Lung (tissue), 12 donors: ENCODE measurements around the gene CFAP410. TPM values are rescaled to one million over a fixed set of nuclear protein-coding genes. Genes with fewer than 3 reads are reported as not detected.

ENCODE experiments used
- ATAC-seq: fragments of 200-7000 bp; cut with Tn5 transposase; one replicate; pipeline ENCODE4 v1.9.1; 2020; ENCODE audit warnings: moderate number of reproducible peaks; ENCODE audit not compliant: insufficient read depth, low FRiP score
- DNase-seq, 3 donors: peaks; one replicate each; pipeline ENCODE4 v3.0.0-alpha.2; 2013 to 2017
- H3K27ac ChIP-seq, 2 donors: one replicate each; pipeline ENCODE4 v1.5.1; 2013; ENCODE audit warnings: mild to moderate bottlenecking in 2 of 2, moderate library complexity in 2 of 2, control low read depth in 1 of 2, inconsistent platforms in 1 of 2, low read depth in 1 of 2, low read length in 1 of 2
- H3K27me3 ChIP-seq, 3 donors: one replicate each; pipeline ENCODE4 v1.5.1; 2013; ENCODE audit warnings: low read length in 2 of 3; ENCODE audit not compliant: control insufficient read depth in 3 of 3, insufficient read depth in 3 of 3
- H3K36me3 ChIP-seq, 4 donors: one replicate each; pipeline ENCODE4 v1.5.1; 2013; ENCODE audit warnings: low read length in 4 of 4, mild to moderate bottlenecking in 1 of 4, moderate library complexity in 1 of 4; ENCODE audit not compliant: control insufficient read depth in 4 of 4, insufficient read depth in 4 of 4
- H3K4me1 ChIP-seq, 5 donors: one replicate each; pipeline ENCODE4 v1.5.1; 2013; ENCODE audit warnings: low read length in 5 of 5, mild to moderate bottlenecking in 2 of 5, moderate library complexity in 1 of 5; ENCODE audit not compliant: control insufficient read depth in 5 of 5, insufficient read depth in 5 of 5
- H3K4me3 ChIP-seq: one replicate; pipeline ENCODE4 v1.5.1; 2013; ENCODE audit warnings: mild to moderate bottlenecking, control low read depth, moderate library complexity
- H3K9ac ChIP-seq, 2 donors: one replicate each; pipeline ENCODE4 v1.5.1; 2013; ENCODE audit warnings: low read length in 2 of 2, control low read depth in 1 of 2; ENCODE audit not compliant: insufficient read depth in 1 of 2
- H3K9me3 ChIP-seq, 4 donors: one replicate each; pipeline ENCODE4 v1.5.1; 2013; ENCODE audit warnings: low read length in 3 of 4, mild to moderate bottlenecking in 1 of 4, moderate library complexity in 1 of 4; ENCODE audit not compliant: control insufficient read depth in 4 of 4, insufficient read depth in 3 of 4
- WGBS, 2 donors: extraction: QIAGEN DNeasy Blood & Tissue Kit; methylation state at CpG; one replicate each; pipeline ENCODE4 v1.1.7; 2013; 5-methylcytosine and 5-hydroxymethylcytosine counted together
- polyA plus RNA-seq, 2 donors: library from polyadenylated mRNA; stranded (reverse); fragments of 200-250 nt; gene quantifications; one replicate each; pipeline ENCODE4 v1.2.1, GENCODE V29; 2013
- total RNA-seq, 2 donors: library from RNA; depleted of rRNA in 1 of 2; stranded (reverse); fragments of >200 nt in 1 of 2; gene quantifications; one replicate each; pipeline ENCODE4 v1.2.1, GENCODE V29; 2014 to 2021
- TF ChIP-seq, protein P1 (sequence below): IDR thresholded peaks from 2 replicates; pipeline ENCODE4 v1.5.1; 2012; ENCODE audit warnings: mild to moderate bottlenecking; ENCODE audit errors: control extremely low read depth, extremely low read depth
- donor health status: control.
- donor health status: control.
- donor health status: Bipolar disorder and iron deficiency.
- donor health status: healthy.
- donor health status: DM: yes; HTN: yes; CAD: no.

CFAP410 gene
- total and polyA plus RNA-seq, 4 donors: 24.3 to 72.7 (median 39.5) TPM

DNA sequence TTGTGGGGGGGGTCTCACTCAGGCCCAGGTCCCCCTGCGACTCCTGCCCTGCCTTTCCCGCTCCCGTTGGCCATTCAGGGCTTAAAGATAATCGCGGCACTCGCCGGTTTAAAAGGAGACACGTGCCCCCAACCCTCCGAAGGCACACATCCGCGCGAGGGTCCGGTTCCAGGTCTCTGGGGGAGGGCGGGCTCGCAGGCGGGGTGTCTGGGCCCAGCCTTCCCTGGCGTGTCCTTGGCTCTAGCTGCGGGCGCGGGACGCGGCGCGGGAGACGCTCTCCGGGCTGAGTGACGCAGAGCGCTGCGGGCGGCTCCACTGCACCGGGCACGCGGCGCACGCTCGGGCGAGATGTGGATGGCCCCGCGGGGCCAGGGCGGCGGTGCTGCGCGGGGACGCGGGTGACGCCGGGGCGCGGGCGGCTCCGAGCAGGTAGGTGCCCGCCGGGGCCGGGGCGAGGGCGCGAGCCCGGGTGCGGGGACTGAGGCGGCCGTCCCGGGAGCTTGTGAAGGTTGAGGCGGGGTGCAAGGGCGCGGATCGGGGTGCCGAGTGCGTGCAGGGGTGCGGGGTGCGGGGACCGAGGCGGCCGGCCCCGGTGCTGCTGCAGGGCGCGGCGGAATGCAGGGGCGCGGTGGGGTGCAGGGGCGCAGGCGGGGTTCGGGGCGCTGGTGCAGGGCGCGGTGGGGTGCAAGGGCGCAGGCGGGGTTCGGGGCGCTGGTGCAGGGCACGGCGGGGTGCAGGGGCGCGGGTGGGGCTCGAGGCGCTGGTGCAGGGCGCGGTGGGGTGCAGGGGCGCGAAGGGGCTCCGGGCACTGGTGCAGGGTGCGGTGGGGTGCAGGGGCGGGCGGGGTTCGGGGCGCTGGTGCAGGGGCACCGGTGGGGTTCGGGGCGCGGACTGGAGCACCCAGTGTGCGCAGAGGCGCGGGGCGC lies 10.9 kb upstream of the CFAP410 start:
- 12% methylated on average over 77 to 113 of the region's 113 CpGs for WGBS, 2 donors

DNA sequence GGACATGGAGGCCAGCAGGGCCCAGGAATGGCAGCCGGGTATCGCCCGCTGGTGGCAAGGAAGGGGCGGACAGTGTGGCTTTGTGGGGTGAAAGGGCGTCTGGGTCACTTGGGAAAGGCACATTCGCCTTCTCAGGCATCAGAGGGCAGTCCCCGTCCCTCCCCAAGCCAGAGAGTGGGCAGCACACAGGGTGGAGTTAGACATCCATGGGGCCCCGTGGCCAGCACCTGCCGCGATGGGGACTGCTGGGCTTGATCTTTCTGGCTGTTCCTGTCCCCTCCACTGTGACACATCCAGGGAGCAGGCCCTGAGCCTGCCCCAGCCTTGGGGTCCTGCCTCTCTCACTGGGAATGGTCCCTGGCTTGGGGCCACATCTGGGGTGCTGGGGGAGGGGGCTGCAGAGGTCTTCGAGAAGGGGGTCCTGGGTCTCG lies 10.2 kb upstream of the CFAP410 start:
- peaks cover 0 to 9% (median 7%) of the 10 kb centered on the region in 5 donors for H3K4me1 ChIP-seq
- no peak overlapping the region for H3K9ac ChIP-seq
- ATAC-seq: no peak
- TF ChIP-seq, protein P1, sequence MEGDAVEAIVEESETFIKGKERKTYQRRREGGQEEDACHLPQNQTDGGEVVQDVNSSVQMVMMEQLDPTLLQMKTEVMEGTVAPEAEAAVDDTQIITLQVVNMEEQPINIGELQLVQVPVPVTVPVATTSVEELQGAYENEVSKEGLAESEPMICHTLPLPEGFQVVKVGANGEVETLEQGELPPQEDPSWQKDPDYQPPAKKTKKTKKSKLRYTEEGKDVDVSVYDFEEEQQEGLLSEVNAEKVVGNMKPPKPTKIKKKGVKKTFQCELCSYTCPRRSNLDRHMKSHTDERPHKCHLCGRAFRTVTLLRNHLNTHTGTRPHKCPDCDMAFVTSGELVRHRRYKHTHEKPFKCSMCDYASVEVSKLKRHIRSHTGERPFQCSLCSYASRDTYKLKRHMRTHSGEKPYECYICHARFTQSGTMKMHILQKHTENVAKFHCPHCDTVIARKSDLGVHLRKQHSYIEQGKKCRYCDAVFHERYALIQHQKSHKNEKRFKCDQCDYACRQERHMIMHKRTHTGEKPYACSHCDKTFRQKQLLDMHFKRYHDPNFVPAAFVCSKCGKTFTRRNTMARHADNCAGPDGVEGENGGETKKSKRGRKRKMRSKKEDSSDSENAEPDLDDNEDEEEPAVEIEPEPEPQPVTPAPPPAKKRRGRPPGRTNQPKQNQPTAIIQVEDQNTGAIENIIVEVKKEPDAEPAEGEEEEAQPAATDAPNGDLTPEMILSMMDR: no peak
- peaks cover 4 to 39% (median 15%) of the 10 kb centered on the region in 3 donors for H3K27me3 ChIP-seq
- WGBS, 2 donors: 79 to 80% methylated on average over 12 of the region's 12 CpGs
- no peak overlapping the region for H3K27ac ChIP-seq
- DNase-seq: no peak
- H3K9me3 ChIP-seq: no peaks in the 10 kb centered on the region
- no peak overlapping the region for H3K4me3 ChIP-seq
- H3K36me3 ChIP-seq: no peaks in the 10 kb centered on the region

More for the DNA sequence above, 10.9 kb upstream of the CFAP410 start:
- H3K27ac ChIP-seq: no peak overlapping the region
- H3K9me3 ChIP-seq: peaks cover 0 to 2% (median 0%) of the 10 kb centered on the region in 4 donors
- ATAC-seq: no peak
- H3K27me3 ChIP-seq: peaks cover 4 to 39% (median 15%) of the 10 kb centered on the region in 3 donors
- H3K36me3 ChIP-seq: no peaks in the 10 kb centered on the region
- no peak for DNase-seq
- TF ChIP-seq, protein P1: no peak
- H3K9ac ChIP-seq: no peak overlapping the region
- H3K4me3 ChIP-seq: no peak overlapping the region
- peaks cover 0 to 9% (median 7%) of the 10 kb centered on the region in 5 donors for H3K4me1 ChIP-seq

DNA sequence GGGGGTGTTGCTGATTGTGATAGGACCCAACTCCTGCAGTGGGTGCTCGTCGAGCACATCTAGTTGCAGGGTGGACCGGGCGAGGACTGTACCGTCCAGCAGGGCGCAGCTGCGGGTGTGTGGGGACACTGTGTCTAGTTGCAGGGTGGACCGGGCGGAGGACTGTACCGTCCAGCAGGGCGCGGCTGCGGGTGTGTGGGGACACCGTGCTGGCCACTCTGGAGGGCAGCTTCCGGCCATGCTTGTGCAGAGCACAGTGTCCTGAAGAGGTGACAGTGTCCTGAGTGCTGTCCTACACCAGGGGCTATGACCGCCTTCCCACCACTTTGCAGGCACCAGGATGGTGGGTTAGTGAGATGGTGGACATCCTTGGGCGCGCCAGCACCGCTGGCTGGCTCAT lies 9.7 kb upstream of the CFAP410 start:
- H3K27me3 ChIP-seq: peaks cover 2 to 38% (median 15%) of the 10 kb centered on the region in 3 donors
- TF ChIP-seq, protein P1: no peak
- H3K27ac ChIP-seq: no peak overlapping the region
- H3K9ac ChIP-seq: no peak overlapping the region
- WGBS, 2 donors: 88 to 96% methylated on average over 19 of the region's 19 CpGs
- ATAC-seq (no peak), DNase-seq (no peak)
- no peaks in the 10 kb centered on the region for H3K36me3 ChIP-seq
- no peak overlapping the region for H3K4me3 ChIP-seq
- no peaks in the 10 kb centered on the region for H3K9me3 ChIP-seq
- H3K4me1 ChIP-seq: peaks cover 0 to 9% (median 7%) of the 10 kb centered on the region in 5 donors
